HG03103 (cell line): ENCODE data around the gene PRDX2.
"Not testable (repeated sequence)": the region's sequence is repeated elsewhere in the genome, so short reads cannot be mapped to it uniquely, and the experiment has no call there.

Source experiments
- ATAC-seq: cut with Tn5 transposase; IDR thresholded peaks from one replicate; pipeline ENCODE4 v1.9.1; 2021; ENCODE audit warnings: low read depth; ENCODE audit not compliant: unreplicated experiment

Gene PRDX2

GRCh38 chr19:12801466-12802266, at the start of gene PRDX2, which contains the start of gene THSD8:
Gene PRDX2, minus strand, starts transcription at chr19:12801800. Its CDS starts 539 bp downstream, at chr19:12801261.
Gene THSD8, plus strand, starts transcription at chr19:12802069. Its CDS starts 3 bp downstream, at chr19:12802072.
- no peak for ATAC-seq

GRCh38 chr19:12847159-12848139, 45.8 kb upstream of the PRDX2 start:
- ATAC-seq = no peak

- not testable (repeated sequence) for ATAC-seq
Measured at GRCh38 chr19:12846613-12847012, 45.0 kb upstream of the PRDX2 start.

GRCh38 chr19:12843999-12844732, 42.6 kb upstream of the PRDX2 start:
- ATAC-seq = no peak

GRCh38 chr19:12843328-12843727, 41.7 kb upstream of the PRDX2 start:
- no peak for ATAC-seq

GRCh38 chr19:12842511-12842910, 40.9 kb upstream of the PRDX2 start:
- ATAC-seq = no peak

- ATAC-seq = no peak
Measured at GRCh38 chr19:12841094-12841493, 39.5 kb upstream of the PRDX2 start.

- ATAC-seq = no peak
Measured at GRCh38 chr19:12840091-12841079, 38.8 kb upstream of the PRDX2 start.

GRCh38 chr19:12838886-12839756, 37.5 kb upstream of the PRDX2 start:
- no peak for ATAC-seq

- no peak for ATAC-seq
Measured at GRCh38 chr19:12838182-12838885, 36.7 kb upstream of the PRDX2 start, which contains the start of gene MAST1. Gene MAST1, plus strand, starts transcription at chr19:12838515. Its CDS starts 58 bp downstream, at chr19:12838573.

- no peak for ATAC-seq
Measured at GRCh38 chr19:12837225-12837624, 35.6 kb upstream of the PRDX2 start.

- ATAC-seq = no peak
Measured at GRCh38 chr19:12836529-12836863, 34.9 kb upstream of the PRDX2 start.

- ATAC-seq = no peak
Measured at GRCh38 chr19:12834976-12835757, 33.6 kb upstream of the PRDX2 start.

GRCh38 chr19:12834566-12834943, 33.0 kb upstream of the PRDX2 start, which contains the start of gene RTBDN:
Gene RTBDN, minus strand, starts transcription at chr19:12834579. Its CDS starts 4,600 bp downstream, at chr19:12829979.
- ATAC-seq = no peak

GRCh38 chr19:12833738-12834565, 32.4 kb upstream of the PRDX2 start:
- no peak for ATAC-seq

- ATAC-seq = no peak
Measured at GRCh38 chr19:12833418-12833737, 31.8 kb upstream of the PRDX2 start.
